Epithelial cell of esophagus (primary cell): ENCODE data around the gene CDCA4.

Source experiments
- DNase-seq: peaks from one replicate; pipeline ENCODE4 v3.0.0; 2010; ENCODE audit warnings: low read depth
- H3K4me3 ChIP-seq: 2 replicates; pipeline ENCODE4 v1.5.1; 2011; ENCODE audit warnings: mild to moderate bottlenecking, low read length, control low read depth
- CTCF ChIP-seq: IDR thresholded peaks from 2 replicates; pipeline ENCODE4 v1.5.1; 2011; ENCODE audit warnings: low read depth, mild to moderate bottlenecking, low read length, control low read depth, inconsistent platforms; ENCODE audit not compliant: insufficient read depth; ENCODE audit errors: missing control alignments

The CDCA4 gene

GRCh38 chr14:104975481-104976197 is 45.2 kb downstream of the CDCA4 start:
- no peak for TF ChIP-seq CTCF
- no peak overlapping the region for H3K4me3 ChIP-seq
- no peak for DNase-seq

DNA sequence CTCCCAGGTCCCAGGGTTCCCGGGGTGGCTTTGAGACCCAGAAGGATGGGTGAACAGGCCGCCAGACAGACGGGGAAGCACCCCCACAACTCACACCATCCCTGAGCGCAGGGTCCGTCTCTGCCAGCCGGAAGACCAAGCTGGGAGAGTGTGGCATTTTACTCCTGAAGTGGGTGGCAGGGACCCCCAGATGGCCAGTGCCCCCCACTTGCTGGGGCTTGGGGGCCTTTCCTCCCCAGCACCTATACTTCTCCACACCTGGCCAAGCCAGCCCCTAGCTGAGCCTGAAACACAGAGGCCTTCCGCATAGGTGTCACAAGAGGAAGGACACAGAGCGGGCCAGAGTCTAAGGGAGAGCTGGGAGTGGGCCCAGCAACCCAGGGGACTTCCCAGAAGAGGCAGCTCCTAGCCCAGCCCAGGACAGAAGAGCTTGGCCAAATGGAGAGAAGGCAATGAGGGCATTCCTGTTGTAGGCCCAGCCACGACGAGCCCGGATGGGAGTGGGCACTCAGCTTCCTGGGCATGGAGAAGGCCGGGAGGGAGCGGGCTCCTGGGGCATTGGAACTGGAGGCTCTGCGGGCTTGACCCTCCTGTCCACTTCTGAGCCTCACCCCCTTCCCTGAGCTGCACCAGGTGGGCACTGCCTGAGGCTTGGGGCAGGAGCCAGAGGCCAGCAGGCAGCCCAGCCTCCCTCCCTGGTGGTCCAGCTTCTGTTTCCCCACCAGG is 46.1 kb downstream of the CDCA4 start:
- H3K4me3 ChIP-seq: no peak overlapping the region
- no peak for DNase-seq
- no peak for TF ChIP-seq CTCF

- DNase-seq: no peak
- TF ChIP-seq CTCF: no peak
- H3K4me3 ChIP-seq: no peak overlapping the region
Measured at GRCh38 chr14:104974146-104974541, 46.7 kb downstream of the CDCA4 start.

GRCh38 chr14:104973385-104974145 is 47.3 kb downstream of the CDCA4 start:
- TF ChIP-seq CTCF: no peak
- H3K4me3 ChIP-seq: peak overlapping the region; percentile 16
- no peak for DNase-seq

DNA sequence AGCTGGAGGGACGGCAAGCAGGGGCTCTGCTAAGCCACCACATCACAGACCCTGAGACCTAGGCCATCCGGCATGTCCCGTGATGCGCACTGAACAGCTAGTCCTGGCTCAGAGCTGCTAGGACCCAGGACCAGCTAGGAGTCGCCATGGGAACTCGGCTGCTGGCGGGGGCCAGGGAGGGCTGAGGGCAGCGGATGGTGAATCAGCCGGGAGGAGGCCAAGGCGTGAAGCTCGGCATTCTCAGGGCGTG is 47.8 kb downstream of the CDCA4 start:
- H3K4me3 ChIP-seq: peak overlapping the region; percentile 34
- DNase-seq: peak; percentile 99
- TF ChIP-seq CTCF: no peak

- H3K4me3 ChIP-seq: peak overlapping the region; percentile 34
- peak; percentile 42 for TF ChIP-seq CTCF
- peak; percentile 99 for DNase-seq
Measured at GRCh38 chr14:104972301-104973134, 48.4 kb downstream of the CDCA4 start.
